IMR-90 (cell line): Measurements from ENCODE around the gene AZU1. TPM values are rescaled to one million over a fixed set of nuclear protein-coding genes. Genes with fewer than 3 reads are reported as not detected.

ENCODE experiments used
- ATAC-seq: fragments of 200-7000 bp; cut with Tn5 transposase; 2 replicates; pipeline ENCODE4 v1.9.1; 2020; ENCODE audit warnings: low read depth, mild to moderate bottlenecking, moderate library complexity
- BruUV-seq: library from RNA; stranded (reverse); fragments of 400-500 nt; replicated peaks from 2 replicates; lab custom pipeline; 2021; lab: Mats Ljungman, UMichigan
- CTCF ChIA-PET: fragments of 300-600 bp; formaldehyde crosslinking; extraction: SDS; loops from one replicate; lab custom pipeline; 2021; ENCODE audit warnings: antibody characterized with exemption; lab: Yijun Ruan, JAX
- POLR2A ChIA-PET: fragments of 300-600 bp; sonication (Branson Sonifier 250); formaldehyde crosslinking; loops from one replicate; lab custom pipeline; 2022; ENCODE audit warnings: antibody characterized with exemption; ENCODE audit not compliant: unreplicated experiment; lab: Charles Lee
- DNase-seq: peaks from one replicate; pipeline ENCODE4 v3.0.0; 2013
- H2AFZ ChIP-seq: replicated peaks from 2 replicates; pipeline ENCODE3; 2013; ENCODE audit warnings: low read length, mild to moderate bottlenecking; ENCODE audit not compliant: poor library complexity
- H2AK5ac ChIP-seq: 2 replicates; pipeline ENCODE4 v1.6.1; 2013; ENCODE audit warnings: low read depth, low read length, inconsistent platforms
- H2AK9ac ChIP-seq: replicated peaks from 2 replicates; pipeline ENCODE3; 2013; ENCODE audit warnings: mild to moderate bottlenecking, low read depth, low read length, moderate library complexity; ENCODE audit not compliant: poor library complexity
- H2BK120ac ChIP-seq: 2 replicates; pipeline ENCODE4 v1.6.1; 2013; ENCODE audit warnings: low read depth, low read length, inconsistent platforms
- H2BK15ac ChIP-seq: 3 replicates; pipeline ENCODE4 v1.6.1; 2013; ENCODE audit warnings: low read depth, low read length, inconsistent platforms
- H2BK20ac ChIP-seq: 2 replicates; pipeline ENCODE4 v1.6.1; 2013; ENCODE audit warnings: low read depth, mild to moderate bottlenecking, inconsistent platforms, low read length, moderate library complexity
- H2BK5ac ChIP-seq: 2 replicates; pipeline ENCODE4 v1.6.1; 2013; ENCODE audit warnings: mild to moderate bottlenecking, low read depth, low read length, inconsistent platforms; ENCODE audit not compliant: poor library complexity, severe bottlenecking
- H3K14ac ChIP-seq: replicated peaks from 2 replicates; pipeline ENCODE4 v1.6.1; 2013; ENCODE audit warnings: low read depth, low read length, inconsistent platforms
- H3K18ac ChIP-seq: 2 replicates; pipeline ENCODE4 v1.6.1; 2013; ENCODE audit warnings: low read depth, low read length, control low read depth
- H3K23ac ChIP-seq: 2 replicates; pipeline ENCODE4 v1.6.1; 2013; ENCODE audit warnings: low read depth, low read length, inconsistent platforms
- H3K27ac ChIP-seq: 2 replicates; pipeline ENCODE4 v1.5.1; 2013; ENCODE audit warnings: mild to moderate bottlenecking, control low read depth, low read length; ENCODE audit not compliant: insufficient read depth
- H3K27me3 ChIP-seq: 2 replicates; pipeline ENCODE4 v1.6.1; 2013; ENCODE audit warnings: low read length; ENCODE audit not compliant: control insufficient read depth, insufficient read depth
- H3K36me3 ChIP-seq: 2 replicates; pipeline ENCODE4 v1.6.1; 2013; ENCODE audit warnings: low read length, mixed read lengths; ENCODE audit not compliant: control insufficient read depth, insufficient read depth
- H3K4ac ChIP-seq: 2 replicates; pipeline ENCODE4 v1.6.1; 2013; ENCODE audit warnings: low read depth, low read length, inconsistent platforms
- H3K4me1 ChIP-seq: 2 replicates; pipeline ENCODE4 v1.6.1; 2013; ENCODE audit warnings: low read length, mixed read lengths; ENCODE audit not compliant: control insufficient read depth, insufficient read depth
- H3K4me2 ChIP-seq: 2 replicates; pipeline ENCODE4 v1.6.1; 2013; ENCODE audit warnings: low read depth, mild to moderate bottlenecking, control low read depth, low read length, moderate library complexity
- H3K4me3 ChIP-seq: 2 replicates; pipeline ENCODE4 v1.5.1; 2013; ENCODE audit warnings: low read depth, mild to moderate bottlenecking, control low read depth, low read length, moderate library complexity; ENCODE audit not compliant: insufficient read depth
- H3K56ac ChIP-seq: 2 replicates; pipeline ENCODE4 v1.6.1; 2013; ENCODE audit warnings: low read length, inconsistent platforms; ENCODE audit not compliant: insufficient read depth; ENCODE audit errors: extremely low read depth
- H3K79me1 ChIP-seq, 2 experiments: 2 replicates each; pipeline ENCODE4 v1.6.1; 2013; ENCODE audit warnings: low read length in 2 of 2, inconsistent platforms in 1 of 2, low read depth in 1 of 2
- H3K9ac ChIP-seq: 2 replicates; pipeline ENCODE4 v1.6.1; 2013; ENCODE audit warnings: low read depth, low read length, control low read depth
- H3K9me1 ChIP-seq: 2 replicates; pipeline ENCODE4 v1.6.1; 2013; ENCODE audit warnings: low read length, inconsistent platforms; ENCODE audit not compliant: insufficient read depth
- H3K9me3 ChIP-seq: 2 replicates; pipeline ENCODE4 v1.6.1; 2013; ENCODE audit warnings: low read length; ENCODE audit not compliant: control insufficient read depth, insufficient read depth
- H4K20me1 ChIP-seq: 2 replicates; pipeline ENCODE4 v1.6.1; 2013; ENCODE audit warnings: low read length, inconsistent platforms; ENCODE audit not compliant: insufficient read depth
- H4K5ac ChIP-seq: 2 replicates; pipeline ENCODE4 v1.6.1; 2013; ENCODE audit warnings: mild to moderate bottlenecking, low read depth, low read length, control low read depth
- H4K8ac ChIP-seq, 2 experiments: 2 replicates each; pipeline ENCODE4 v1.6.1; 2013; ENCODE audit warnings: low read depth in 2 of 2, low read length in 2 of 2, control low read depth in 1 of 2, inconsistent platforms in 1 of 2
- H4K91ac ChIP-seq: 2 replicates; pipeline ENCODE4 v1.6.1; 2013; ENCODE audit warnings: low read depth, low read length, inconsistent platforms; ENCODE audit not compliant: insufficient read depth
- BHLHE40 ChIP-seq: fragments of 150-350 bp; IDR thresholded peaks from 2 replicates; pipeline ENCODE4 v1.6.1; 2016; ENCODE audit warnings: mild to moderate bottlenecking, low read depth, low read length
- CEBPB ChIP-seq: IDR thresholded peaks from 2 replicates; pipeline ENCODE4 v1.6.1; 2012; ENCODE audit warnings: low read depth, low read length, improper control_type of control experiment
- CHD1 ChIP-seq: IDR thresholded peaks from 2 replicates; pipeline ENCODE4 v1.6.1; 2012; ENCODE audit warnings: low read depth, low read length, improper control_type of control experiment
- FOS ChIP-seq: fragments of 150-350 bp; IDR thresholded peaks from 2 replicates; pipeline ENCODE4 v1.6.1; 2016; ENCODE audit warnings: low read depth, low read length
- MAFK ChIP-seq: IDR thresholded peaks from 2 replicates; pipeline ENCODE4 v1.6.1; 2012; ENCODE audit warnings: low read depth, low read length, improper control_type of control experiment
- MAZ ChIP-seq: IDR thresholded peaks from 2 replicates; pipeline ENCODE4 v1.6.1; 2012; ENCODE audit warnings: low read depth, mild to moderate bottlenecking, low read length, improper control_type of control experiment, moderate library complexity, borderline replicate concordance
- MXI1 ChIP-seq: IDR thresholded peaks from 2 replicates; pipeline ENCODE4 v1.6.1; 2012; ENCODE audit warnings: low read depth, mild to moderate bottlenecking, low read length, moderate library complexity, borderline replicate concordance
- NFE2L2 ChIP-seq: fragments of 150-350 bp; IDR thresholded peaks from 2 replicates; pipeline ENCODE4 v1.6.1; 2016; ENCODE audit warnings: low read depth, mild to moderate bottlenecking, low read length
- POLR2A ChIP-seq: IDR thresholded peaks from 2 replicates; pipeline ENCODE4 v1.6.1; 2012; ENCODE audit warnings: mild to moderate bottlenecking, low read depth, low read length
- RAD21 ChIP-seq: IDR thresholded peaks from 2 replicates; pipeline ENCODE4 v1.6.1; 2012; ENCODE audit warnings: low read length, improper control_type of control experiment
- RCOR1 ChIP-seq: IDR thresholded peaks from 2 replicates; pipeline ENCODE4 v1.6.1; 2012; ENCODE audit warnings: mild to moderate bottlenecking, low read length, improper control_type of control experiment; ENCODE audit not compliant: insufficient replicate concordance
- RFX5 ChIP-seq: IDR thresholded peaks from 2 replicates; pipeline ENCODE4 v1.8.0; 2012; ENCODE audit warnings: low read depth, mild to moderate bottlenecking, low read length, moderate library complexity
- SMC3 ChIP-seq: fragments of 150-350 bp; IDR thresholded peaks from 2 replicates; pipeline ENCODE4 v1.6.1; 2016; ENCODE audit warnings: low read depth, mild to moderate bottlenecking, antibody characterized with exemption, low read length, moderate library complexity
- WGBS, 2 experiments: methylation state at CpG; one replicate each; pipeline versions ENCODE4 v1.1.5 to v1.1.7; 2013; ENCODE audit warnings: missing lambda C conversion rate in 2 of 2; ENCODE audit not compliant: insufficient read length in 1 of 2; ENCODE audit errors: extremely low coverage in 2 of 2; 5-methylcytosine and 5-hydroxymethylcytosine counted together
- dilution Hi-C: fragments of 300-500 bp; cut with HindIII; formaldehyde crosslinking; loops from one replicate; pipeline ENCODE4 v1.14.3; 2018; ENCODE audit warnings: low sequenced_read_pairs; ENCODE audit not compliant: unreplicated experiment
- in situ Hi-C: fragments of 300-500 bp; cut with MboI; formaldehyde crosslinking; loops from 3 replicates; pipeline ENCODE4 v1.14.3; 2019; ENCODE audit warnings: low sequenced_read_pairs, inconsistent platforms, mixed read lengths
- intact Hi-C: fragments of 100-400 bp; cut with micrococcal nuclease; formaldehyde crosslinking; loops from 2 replicates; pipeline ENCODE4 v1.10.0; 2022
- polyA plus RNA-seq, 3 experiments: library from polyadenylated mRNA; depleted of rRNA; stranded (reverse); fragments of >200 nt; gene quantifications; 2 replicates each; pipeline ENCODE4 v1.2.3, GENCODE V29; 2012; ENCODE audit warnings: low replicate concordance in 1 of 3
- total RNA-seq: library from RNA; depleted of rRNA; stranded (reverse); fragments of >200 nt; gene quantifications from 2 replicates; pipeline ENCODE4 v1.2.3, GENCODE V29; 2012
- TF ChIP-seq, protein P1 (sequence below): fragments of 150-350 bp; IDR thresholded peaks from 2 replicates; pipeline ENCODE4 v1.6.1; 2016; ENCODE audit warnings: low read depth, mild to moderate bottlenecking, low read length, moderate library complexity, borderline replicate concordance
- TF ChIP-seq, protein P2 (sequence below): fragments of 150-350 bp; IDR thresholded peaks from 2 replicates; pipeline ENCODE4 v1.6.1; 2017; ENCODE audit warnings: mild to moderate bottlenecking, antibody characterized with exemption, low read length, low read depth
- TF ChIP-seq, protein P3 (sequence below): conservative IDR thresholded peaks from 2 replicates; pipeline ENCODE4 v1.5.1; 2012; ENCODE audit warnings: mild to moderate bottlenecking, low read depth, low read length, improper control_type of control experiment

The AZU1 gene
- total and polyA plus RNA-seq, 2 of the 4 experiments (the other 2 are of a cell fraction): 0.12 TPM; not detected in 1

DNA sequence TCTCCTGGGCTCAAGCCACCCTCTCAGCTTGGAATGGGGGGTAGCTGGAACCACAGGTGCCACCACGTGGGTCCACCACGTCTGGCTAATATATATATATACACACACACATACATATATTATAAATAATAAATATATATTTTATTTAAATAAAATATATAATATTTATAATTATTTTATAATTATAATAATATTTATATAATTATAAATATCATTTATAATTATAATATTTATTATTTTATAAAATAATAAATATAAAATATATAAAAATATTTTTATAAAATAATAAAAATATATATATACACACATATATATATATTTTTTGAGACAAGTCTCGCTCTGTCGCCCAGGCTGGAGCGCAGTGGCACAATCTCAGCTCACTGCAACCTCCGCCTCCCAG, 26.9 kb downstream of the AZU1 start:
- no peak overlapping the region for H3K18ac ChIP-seq
- H2BK120ac ChIP-seq: no peak overlapping the region
- no peak overlapping the region for H3K23ac ChIP-seq
- in situ Hi-C loops (no loop called here), intact Hi-C loops (no loop called here), dilution Hi-C loops (no loop called here)
- H4K20me1 ChIP-seq: no peaks in the 10 kb centered on the region
- TF ChIP-seq MXI1: no peak
- TF ChIP-seq NFE2L2: no peak
- TF ChIP-seq, protein P1, sequence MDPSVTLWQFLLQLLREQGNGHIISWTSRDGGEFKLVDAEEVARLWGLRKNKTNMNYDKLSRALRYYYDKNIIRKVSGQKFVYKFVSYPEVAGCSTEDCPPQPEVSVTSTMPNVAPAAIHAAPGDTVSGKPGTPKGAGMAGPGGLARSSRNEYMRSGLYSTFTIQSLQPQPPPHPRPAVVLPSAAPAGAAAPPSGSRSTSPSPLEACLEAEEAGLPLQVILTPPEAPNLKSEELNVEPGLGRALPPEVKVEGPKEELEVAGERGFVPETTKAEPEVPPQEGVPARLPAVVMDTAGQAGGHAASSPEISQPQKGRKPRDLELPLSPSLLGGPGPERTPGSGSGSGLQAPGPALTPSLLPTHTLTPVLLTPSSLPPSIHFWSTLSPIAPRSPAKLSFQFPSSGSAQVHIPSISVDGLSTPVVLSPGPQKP: no peak
- TF ChIP-seq FOS: no peak
- TF ChIP-seq MAZ: no peak
- TF ChIP-seq BHLHE40: no peak
- no peak for TF ChIP-seq RFX5
- TF ChIP-seq RAD21: no peak
- TF ChIP-seq, protein P2, sequence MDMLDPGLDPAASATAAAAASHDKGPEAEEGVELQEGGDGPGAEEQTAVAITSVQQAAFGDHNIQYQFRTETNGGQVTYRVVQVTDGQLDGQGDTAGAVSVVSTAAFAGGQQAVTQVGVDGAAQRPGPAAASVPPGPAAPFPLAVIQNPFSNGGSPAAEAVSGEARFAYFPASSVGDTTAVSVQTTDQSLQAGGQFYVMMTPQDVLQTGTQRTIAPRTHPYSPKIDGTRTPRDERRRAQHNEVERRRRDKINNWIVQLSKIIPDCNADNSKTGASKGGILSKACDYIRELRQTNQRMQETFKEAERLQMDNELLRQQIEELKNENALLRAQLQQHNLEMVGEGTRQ: no peak
- no peak for TF ChIP-seq MAFK
- TF ChIP-seq RCOR1: no peak
- no peak for TF ChIP-seq CHD1
- TF ChIP-seq POLR2A: no peak
- TF ChIP-seq CEBPB: no peak
- TF ChIP-seq SMC3: no peak
- TF ChIP-seq, protein P3, sequence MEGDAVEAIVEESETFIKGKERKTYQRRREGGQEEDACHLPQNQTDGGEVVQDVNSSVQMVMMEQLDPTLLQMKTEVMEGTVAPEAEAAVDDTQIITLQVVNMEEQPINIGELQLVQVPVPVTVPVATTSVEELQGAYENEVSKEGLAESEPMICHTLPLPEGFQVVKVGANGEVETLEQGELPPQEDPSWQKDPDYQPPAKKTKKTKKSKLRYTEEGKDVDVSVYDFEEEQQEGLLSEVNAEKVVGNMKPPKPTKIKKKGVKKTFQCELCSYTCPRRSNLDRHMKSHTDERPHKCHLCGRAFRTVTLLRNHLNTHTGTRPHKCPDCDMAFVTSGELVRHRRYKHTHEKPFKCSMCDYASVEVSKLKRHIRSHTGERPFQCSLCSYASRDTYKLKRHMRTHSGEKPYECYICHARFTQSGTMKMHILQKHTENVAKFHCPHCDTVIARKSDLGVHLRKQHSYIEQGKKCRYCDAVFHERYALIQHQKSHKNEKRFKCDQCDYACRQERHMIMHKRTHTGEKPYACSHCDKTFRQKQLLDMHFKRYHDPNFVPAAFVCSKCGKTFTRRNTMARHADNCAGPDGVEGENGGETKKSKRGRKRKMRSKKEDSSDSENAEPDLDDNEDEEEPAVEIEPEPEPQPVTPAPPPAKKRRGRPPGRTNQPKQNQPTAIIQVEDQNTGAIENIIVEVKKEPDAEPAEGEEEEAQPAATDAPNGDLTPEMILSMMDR: no peak
- no peaks in the 10 kb centered on the region for H3K9me3 ChIP-seq
- peaks cover 7% of the 10 kb centered on the region for H3K4me1 ChIP-seq
- no peak for ATAC-seq
- no peak overlapping the region for H2AK9ac ChIP-seq
- no peak overlapping the region for H3K4ac ChIP-seq
- H3K9ac ChIP-seq: no peak overlapping the region
- peaks cover 2% of the 10 kb centered on the region; the same call in 1 of the 2 replicates for H3K27me3 ChIP-seq
- BruUV-seq: no TSS peak
- H3K9me1 ChIP-seq: no peaks in the 10 kb centered on the region
- H4K8ac ChIP-seq: no peak overlapping the region
- H2AK5ac ChIP-seq: no peak overlapping the region
- no peak overlapping the region for H4K91ac ChIP-seq
- POLR2A ChIA-PET: no interaction called here
- no peaks in the 10 kb centered on the region for H3K79me1 ChIP-seq
- no peak overlapping the region for H3K4me3 ChIP-seq
- no peak overlapping the region for H2AFZ ChIP-seq
- no peak for DNase-seq
- CTCF ChIA-PET: interaction anchor here (0.7 to 1.6 kb wide), 2 partner anchors 34 to 147 kb away, joined by 3 to 5 read pairs; no protein-coding TSS in a partner anchor
- H3K27ac ChIP-seq: no peak overlapping the region
- no peak overlapping the region for H2BK5ac ChIP-seq
- no peak overlapping the region for H2BK15ac ChIP-seq
- no peak overlapping the region for H3K56ac ChIP-seq
- no peak overlapping the region for H2BK20ac ChIP-seq
- no peaks in the 10 kb centered on the region for H3K36me3 ChIP-seq
- no peak overlapping the region for H4K5ac ChIP-seq
- H3K4me2 ChIP-seq: no peak overlapping the region
- no peak overlapping the region for H3K14ac ChIP-seq
- WGBS, 2 experiments: no CpG with 5 or more reads among the region's 6 CpGs
